Erythroblast (primary cell): Measurements from ENCODE around the gene TEX26.

ENCODE experiments used
- GATA1 ChIP-seq: IDR thresholded peaks from 2 replicates; pipeline ENCODE4 v1.6.1; 2011; ENCODE audit warnings: low read depth, mild to moderate bottlenecking, control low read depth, low read length, moderate library complexity
- POLR2A ChIP-seq: IDR thresholded peaks from 2 replicates; pipeline ENCODE4 v1.6.1; 2011; ENCODE audit warnings: mild to moderate bottlenecking, low read length

DNA sequence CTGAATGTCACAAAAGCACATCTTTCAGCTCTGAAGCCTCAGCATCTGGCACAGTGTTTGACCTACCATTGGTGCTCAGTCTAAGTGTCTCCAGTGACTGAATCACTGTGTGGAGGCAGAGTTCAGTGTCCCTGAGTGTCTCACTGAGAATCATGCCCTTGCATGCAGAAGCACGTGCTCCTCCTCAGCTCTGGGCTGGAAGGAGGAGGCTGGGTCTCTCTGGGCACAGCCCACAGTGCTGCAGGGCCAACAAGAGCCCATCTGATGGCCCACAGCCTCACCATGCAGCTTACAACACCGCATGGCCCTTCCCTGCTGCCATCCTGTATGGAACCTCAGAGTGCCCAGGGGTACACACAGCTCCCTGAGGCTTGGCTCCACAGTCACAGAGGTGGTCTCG lies 86.1 kb downstream of the TEX26 start:
- TF ChIP-seq POLR2A (no peak), GATA1 (no peak)
